ENCODE measurements around the gene MAGEB1. TPM values are rescaled to one million over a fixed set of nuclear protein-coding genes. Genes with fewer than 3 reads are reported as not detected.

The MAGEB1 gene
- total and polyA plus RNA-seq, 2 of the 13 experiments (the other 11 are each of a cell fraction or from before 2014, with no cell fraction given): not detected

DNA sequence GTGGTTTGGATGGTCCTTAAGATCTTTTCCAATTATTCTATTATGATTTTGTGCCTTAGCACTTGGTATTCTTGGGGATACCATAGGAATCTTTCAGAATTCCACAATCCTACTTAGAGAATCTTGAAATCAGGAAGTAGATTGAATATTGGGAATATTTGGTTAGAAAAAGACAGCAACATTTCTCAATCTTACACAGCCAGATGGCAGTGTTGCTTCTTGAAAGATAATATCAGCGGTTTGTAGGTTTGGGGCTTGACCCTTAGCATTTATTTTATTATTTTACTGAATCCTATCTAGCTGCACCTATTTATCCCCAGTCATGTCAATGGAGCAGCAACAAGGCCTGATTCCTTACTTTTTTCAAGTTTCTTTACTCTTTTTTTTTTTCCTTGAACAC, 28.6 kb downstream of the MAGEB1 start:
- H2AFZ ChIP-seq (ENCODE audit: low read length): no peak overlapping the region
- in situ Hi-C loops (cut with HindIII; ENCODE audit: extremely low pct_ligation_motif_present, low pct_unique_long_range_greater_than_20kb) (loop anchor here (5.0 kb wide), 1 partner anchor 227 kb away; no protein-coding TSS in a partner anchor), intact Hi-C loops (cut with micrococcal nuclease; ENCODE audit: unreplicated experiment) (loop anchor here (1.0 kb wide), 2 partner anchors 214 to 229 kb away; no protein-coding TSS in a partner anchor)
- peak; percentile 15 for FAIRE-seq
- BruUV-seq (replicated peaks): no TSS peak
- no peak for DNase-seq (ENCODE audit: low spot score)
- no peak overlapping the region for H3K4me3 ChIP-seq (replicated peaks in 1 of 3; ENCODE audit: insufficient read depth in 1 of 3, low read depth in 2 of 3, low read length in 3 of 3)
- no peak overlapping the region for H3K27ac ChIP-seq (ENCODE audit: extremely low read length, insufficient read depth, low read length)
- H4K20me1 ChIP-seq (ENCODE audit: insufficient read depth, low read length): no peaks in the 10 kb centered on the region
- 0% methylated on average over 1 of the region's 1 CpG for WGBS (ENCODE audit: low lambda C conversion rate)
- ChIA-PET POLR2A (no interaction called here), CTCF (ENCODE audit: low intra/inter-chr PET ratio, low total read pairs) (interaction anchor here (1.6 kb wide), 1 partner anchor 229 kb away, joined by 7 read pairs; no protein-coding TSS in a partner anchor)
- no peaks in the 10 kb centered on the region for H3K27me3 ChIP-seq (ENCODE audit: control insufficient read depth in 1 of 2, insufficient read depth in 2 of 2, low read length in 2 of 2)
- H3K36me3 ChIP-seq (replicated peaks in 1 of 2; ENCODE audit: control insufficient read depth in 1 of 2, insufficient read depth in 2 of 2, low read length in 2 of 2): no peaks in the 10 kb centered on the region
- no peak for TF ChIP-seq ZNF451 (CRISPR knock-in tag; IDR thresholded peaks at IDR 0.05)
- TF ChIP-seq SMC3 (IDR thresholded peaks at IDR 0.05; ENCODE audit: low read length): peak; percentile 52; the same call in 1 of the 2 replicates
- TF ChIP-seq ZNF329 (CRISPR knock-in tag; IDR thresholded peaks at IDR 0.05; ENCODE audit: low read depth): no peak
- TF ChIP-seq ZC3H13 (CRISPR knock-in tag; IDR thresholded peaks at IDR 0.05): no peak
- TF ChIP-seq STAG1 (CRISPR knock-in tag; IDR thresholded peaks at IDR 0.05): peak; percentile 50
- no peak for TF ChIP-seq HDAC6 (IDR thresholded peaks at IDR 0.05; ENCODE audit: low read depth, low read length)
- TF ChIP-seq, protein P1, sequence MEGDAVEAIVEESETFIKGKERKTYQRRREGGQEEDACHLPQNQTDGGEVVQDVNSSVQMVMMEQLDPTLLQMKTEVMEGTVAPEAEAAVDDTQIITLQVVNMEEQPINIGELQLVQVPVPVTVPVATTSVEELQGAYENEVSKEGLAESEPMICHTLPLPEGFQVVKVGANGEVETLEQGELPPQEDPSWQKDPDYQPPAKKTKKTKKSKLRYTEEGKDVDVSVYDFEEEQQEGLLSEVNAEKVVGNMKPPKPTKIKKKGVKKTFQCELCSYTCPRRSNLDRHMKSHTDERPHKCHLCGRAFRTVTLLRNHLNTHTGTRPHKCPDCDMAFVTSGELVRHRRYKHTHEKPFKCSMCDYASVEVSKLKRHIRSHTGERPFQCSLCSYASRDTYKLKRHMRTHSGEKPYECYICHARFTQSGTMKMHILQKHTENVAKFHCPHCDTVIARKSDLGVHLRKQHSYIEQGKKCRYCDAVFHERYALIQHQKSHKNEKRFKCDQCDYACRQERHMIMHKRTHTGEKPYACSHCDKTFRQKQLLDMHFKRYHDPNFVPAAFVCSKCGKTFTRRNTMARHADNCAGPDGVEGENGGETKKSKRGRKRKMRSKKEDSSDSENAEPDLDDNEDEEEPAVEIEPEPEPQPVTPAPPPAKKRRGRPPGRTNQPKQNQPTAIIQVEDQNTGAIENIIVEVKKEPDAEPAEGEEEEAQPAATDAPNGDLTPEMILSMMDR (CRISPR knock-in tag; IDR thresholded peaks at IDR 0.05): peak; percentile 39
- no peak for TF ChIP-seq ZNF264 (CRISPR knock-in tag; IDR thresholded peaks at IDR 0.05)
- H3K9ac ChIP-seq (ENCODE audit: insufficient read depth, low read depth, low read length): no peak overlapping the region
- H3K9me3 ChIP-seq (ENCODE audit: low read length): no peaks in the 10 kb centered on the region
- no peak for ATAC-seq
- H3K4me1 ChIP-seq (ENCODE audit: insufficient read depth, low read length): no peaks in the 10 kb centered on the region
- no peak overlapping the region for H3K4me2 ChIP-seq (ENCODE audit: low read depth, low read length)
- no peaks in the 10 kb centered on the region for H3K79me2 ChIP-seq (ENCODE audit: insufficient read depth, low read length)
